ENCODE data around the gene RARG.
A peak's percentile ranks its signal among the peaks of the same experiment; 100 is the strongest.

RARG gene

GRCh38 chr12:53193985-53194716, 37.9 kb downstream of the RARG start:
- TF ChIP-seq CTCF (IDR thresholded peaks at IDR 0.05) (no peak), ZFX (IDR thresholded peaks at IDR 0.05; ENCODE audit: borderline replicate concordance) (no peak)
- H3K27ac ChIP-seq: no peak overlapping the region

GRCh38 chr12:53193040-53193439, 39.0 kb downstream of the RARG start:
- TF ChIP-seq ZFX (IDR thresholded peaks at IDR 0.05; ENCODE audit: borderline replicate concordance) (no peak), CTCF (IDR thresholded peaks at IDR 0.05) (no peak)

GRCh38 chr12:53192531-53193021, 39.4 kb downstream of the RARG start:
- H3K27ac ChIP-seq: no peak overlapping the region
- no peak for TF ChIP-seq CTCF (IDR thresholded peaks at IDR 0.05)
- no peak for TF ChIP-seq ZFX (IDR thresholded peaks at IDR 0.05; ENCODE audit: borderline replicate concordance)

More at GRCh38 chr12:53193040-53193439, 39.0 kb downstream of the RARG start:
- H3K27ac ChIP-seq: no peak overlapping the region

- no peak overlapping the region for H3K27ac ChIP-seq
- no peak for TF ChIP-seq CTCF (IDR thresholded peaks at IDR 0.05)
- no peak for TF ChIP-seq ZFX (IDR thresholded peaks at IDR 0.05; ENCODE audit: borderline replicate concordance)
These were observed 40.0 kb downstream of the RARG start for GRCh38 chr12:53191885-53192530.

- TF ChIP-seq CTCF (IDR thresholded peaks at IDR 0.05) (no peak), ZFX (IDR thresholded peaks at IDR 0.05; ENCODE audit: borderline replicate concordance) (no peak)
- H3K27ac ChIP-seq: no peak overlapping the region
These were observed 40.7 kb downstream of the RARG start for GRCh38 chr12:53191096-53191884.

GRCh38 chr12:53190108-53190729, 41.8 kb downstream of the RARG start:
- TF ChIP-seq CTCF (IDR thresholded peaks at IDR 0.05) (peak; percentile 94), ZFX (IDR thresholded peaks at IDR 0.05; ENCODE audit: borderline replicate concordance) (no peak)
- peak overlapping the region; percentile 28; the same call in 1 of the 2 replicates for H3K27ac ChIP-seq

Measured in 22Rv1 (cell line).